OCI-LY3 (cell line): ENCODE results near the gene AGAP1.

Source experiments
- EZH2phosphoT487 ChIP-seq: fragments of 200-600 bp; shearing (Covaris generic); IDR thresholded peaks from 2 replicates; pipeline ENCODE4 v1.6.1; 2018; ENCODE audit warnings: antibody characterized with exemption, mixed run types, low read depth
- TF ChIP-seq, protein P1 (sequence below): fragments of 200-600, 300-600 bp; sonication (generic); IDR thresholded peaks from 2 replicates; pipeline ENCODE4 v1.5.1; 2014; ENCODE audit warnings: antibody characterized with exemption, low read length, low read depth

- TF ChIP-seq, protein P1, sequence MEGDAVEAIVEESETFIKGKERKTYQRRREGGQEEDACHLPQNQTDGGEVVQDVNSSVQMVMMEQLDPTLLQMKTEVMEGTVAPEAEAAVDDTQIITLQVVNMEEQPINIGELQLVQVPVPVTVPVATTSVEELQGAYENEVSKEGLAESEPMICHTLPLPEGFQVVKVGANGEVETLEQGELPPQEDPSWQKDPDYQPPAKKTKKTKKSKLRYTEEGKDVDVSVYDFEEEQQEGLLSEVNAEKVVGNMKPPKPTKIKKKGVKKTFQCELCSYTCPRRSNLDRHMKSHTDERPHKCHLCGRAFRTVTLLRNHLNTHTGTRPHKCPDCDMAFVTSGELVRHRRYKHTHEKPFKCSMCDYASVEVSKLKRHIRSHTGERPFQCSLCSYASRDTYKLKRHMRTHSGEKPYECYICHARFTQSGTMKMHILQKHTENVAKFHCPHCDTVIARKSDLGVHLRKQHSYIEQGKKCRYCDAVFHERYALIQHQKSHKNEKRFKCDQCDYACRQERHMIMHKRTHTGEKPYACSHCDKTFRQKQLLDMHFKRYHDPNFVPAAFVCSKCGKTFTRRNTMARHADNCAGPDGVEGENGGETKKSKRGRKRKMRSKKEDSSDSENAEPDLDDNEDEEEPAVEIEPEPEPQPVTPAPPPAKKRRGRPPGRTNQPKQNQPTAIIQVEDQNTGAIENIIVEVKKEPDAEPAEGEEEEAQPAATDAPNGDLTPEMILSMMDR, result no peak
- TF ChIP-seq EZH2phosphoT487, result no peak
Observed at GRCh38 chr2:235520787-235521186, 26.9 kb downstream of the AGAP1 start.
